GM12872 (cell line): ENCODE results near the gene ZFP69B.

Experiments
- TF ChIP-seq, protein P1 (sequence below): IDR thresholded peaks from 3 replicates; pipeline ENCODE4 v1.5.1; 2011; ENCODE audit warnings: low read depth, mild to moderate bottlenecking, low read length, moderate library complexity; ENCODE audit not compliant: insufficient read depth

Gene ZFP69B

GRCh38 chr1:40439247-40439646 lies 11.0 kb upstream of the ZFP69B start:
- TF ChIP-seq, protein P1, sequence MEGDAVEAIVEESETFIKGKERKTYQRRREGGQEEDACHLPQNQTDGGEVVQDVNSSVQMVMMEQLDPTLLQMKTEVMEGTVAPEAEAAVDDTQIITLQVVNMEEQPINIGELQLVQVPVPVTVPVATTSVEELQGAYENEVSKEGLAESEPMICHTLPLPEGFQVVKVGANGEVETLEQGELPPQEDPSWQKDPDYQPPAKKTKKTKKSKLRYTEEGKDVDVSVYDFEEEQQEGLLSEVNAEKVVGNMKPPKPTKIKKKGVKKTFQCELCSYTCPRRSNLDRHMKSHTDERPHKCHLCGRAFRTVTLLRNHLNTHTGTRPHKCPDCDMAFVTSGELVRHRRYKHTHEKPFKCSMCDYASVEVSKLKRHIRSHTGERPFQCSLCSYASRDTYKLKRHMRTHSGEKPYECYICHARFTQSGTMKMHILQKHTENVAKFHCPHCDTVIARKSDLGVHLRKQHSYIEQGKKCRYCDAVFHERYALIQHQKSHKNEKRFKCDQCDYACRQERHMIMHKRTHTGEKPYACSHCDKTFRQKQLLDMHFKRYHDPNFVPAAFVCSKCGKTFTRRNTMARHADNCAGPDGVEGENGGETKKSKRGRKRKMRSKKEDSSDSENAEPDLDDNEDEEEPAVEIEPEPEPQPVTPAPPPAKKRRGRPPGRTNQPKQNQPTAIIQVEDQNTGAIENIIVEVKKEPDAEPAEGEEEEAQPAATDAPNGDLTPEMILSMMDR: no peak

GRCh38 chr1:40450495-40451237 lies 390 bp downstream of the ZFP69B start:
- TF ChIP-seq, protein P1: no peak

DNA sequence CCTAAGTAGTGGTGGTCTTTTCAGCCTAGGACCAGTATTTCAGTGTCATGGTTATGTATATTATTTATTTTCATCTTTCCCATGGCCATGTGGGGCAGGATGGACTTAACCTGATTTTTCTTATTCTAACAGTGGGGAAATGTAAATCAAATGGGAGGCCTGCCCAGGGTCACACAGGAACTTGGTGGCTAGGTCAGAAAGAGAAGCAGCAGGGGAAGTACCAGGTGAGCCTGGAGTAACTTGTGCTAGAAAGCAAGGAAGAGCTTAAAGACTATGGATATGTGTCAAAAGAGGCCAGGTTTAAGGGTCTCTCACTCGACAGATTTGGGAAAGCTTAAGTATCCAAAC lies 936 bp downstream of the ZFP69B start:
- TF ChIP-seq, protein P1: no peak

GRCh38 chr1:40454873-40455272 lies 4.6 kb downstream of the ZFP69B start:
- TF ChIP-seq, protein P1: no peak

DNA sequence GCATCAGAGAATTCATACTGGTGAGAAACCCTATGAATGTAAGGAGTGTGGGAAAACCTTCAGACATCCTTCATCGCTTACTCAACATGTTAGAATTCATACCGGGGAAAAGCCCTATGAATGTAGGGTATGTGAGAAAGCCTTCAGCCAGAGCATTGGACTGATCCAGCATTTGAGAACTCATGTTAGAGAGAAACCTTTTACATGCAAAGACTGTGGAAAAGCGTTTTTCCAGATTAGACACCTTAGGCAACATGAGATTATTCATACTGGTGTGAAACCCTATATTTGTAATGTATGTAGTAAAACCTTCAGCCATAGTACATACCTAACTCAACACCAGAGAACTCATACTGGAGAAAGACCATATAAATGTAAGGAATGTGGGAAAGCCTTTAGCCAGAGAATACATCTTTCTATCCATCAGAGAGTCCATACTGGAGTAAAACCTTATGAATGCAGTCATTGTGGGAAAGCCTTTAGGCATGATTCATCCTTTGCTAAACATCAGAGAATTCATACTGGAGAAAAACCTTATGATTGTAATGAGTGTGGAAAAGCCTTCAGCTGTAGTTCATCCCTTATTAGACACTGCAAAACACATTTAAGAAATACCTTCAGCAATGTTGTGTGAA lies 12.8 kb downstream of the ZFP69B start:
- TF ChIP-seq, protein P1: no peak

GRCh38 chr1:40469327-40469726 lies 19.1 kb downstream of the ZFP69B start:
- TF ChIP-seq, protein P1: no peak

DNA sequence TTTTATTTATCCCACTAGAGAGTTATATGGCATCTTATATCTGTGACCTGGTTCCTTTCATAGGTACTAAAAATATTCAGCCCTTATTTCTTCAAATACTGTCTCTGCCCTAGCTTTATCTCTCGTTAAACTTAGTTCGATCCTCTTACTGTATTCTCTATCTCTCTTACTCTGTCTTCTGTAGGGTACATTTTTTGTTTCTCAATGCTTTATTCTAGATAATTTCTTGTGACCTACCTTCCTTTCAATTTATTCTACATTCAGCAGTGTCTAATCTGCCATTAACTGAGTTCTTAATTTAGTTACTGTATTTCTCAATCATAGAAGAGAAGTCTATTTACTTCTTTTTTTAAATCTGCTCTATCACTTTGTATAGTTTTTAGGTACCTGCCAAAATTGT lies 25.0 kb downstream of the ZFP69B start:
- TF ChIP-seq, protein P1: no peak
